WTC11 (cell line): ENCODE data around the gene DHX29. TPM values are rescaled to one million over a fixed set of nuclear protein-coding genes. Genes with fewer than 3 reads are reported as not detected.
"Not testable (repeated sequence)": the region's sequence is repeated elsewhere in the genome, so short reads cannot be mapped to it uniquely, and the experiment has no call there.

ENCODE experiments used
- ATAC-seq: fragments of 200-7000 bp; cut with Tn5 transposase; 2 replicates; pipeline ENCODE4 v1.10.0; 2021; ENCODE audit warnings: mild to moderate bottlenecking, moderate library complexity
- CTCF ChIA-PET: fragments of 300-600 bp; sonication (Branson Sonifier 250); formaldehyde crosslinking; loops from one replicate; lab custom pipeline; 2021; ENCODE audit warnings: antibody characterized with exemption; lab: Charles Lee
- POLR2A ChIA-PET: fragments of 350-600 bp; sonication (Branson Sonifier 250); formaldehyde crosslinking; loops from one replicate; lab custom pipeline; 2021; ENCODE audit warnings: antibody characterized with exemption; lab: Charles Lee
- DNase-seq: peaks from one replicate; pipeline ENCODE4 v3.0.0; 2021; ENCODE audit warnings: low spot score
- H3K27ac Mint-ChIP-seq: 2 replicates; pipeline ENCODE4 v1.8.0; 2021; ENCODE audit warnings: mixed read lengths
- H3K27me3 Mint-ChIP-seq: 2 replicates; pipeline ENCODE4 v1.8.0; 2021; ENCODE audit warnings: low read depth, mild to moderate bottlenecking, moderate library complexity, mixed read lengths
- H3K36me3 Mint-ChIP-seq: 2 replicates; pipeline ENCODE4 v1.8.0; 2021; ENCODE audit warnings: mixed read lengths
- H3K4me1 Mint-ChIP-seq: 2 replicates; pipeline ENCODE4 v1.8.0; 2022; ENCODE audit warnings: mixed read lengths
- H3K4me3 Mint-ChIP-seq: 2 replicates; pipeline ENCODE4 v1.8.0; 2021; ENCODE audit warnings: mild to moderate bottlenecking, moderate library complexity, mixed read lengths
- H3K9me3 Mint-ChIP-seq: 2 replicates; pipeline ENCODE4 v1.8.0; 2021; ENCODE audit warnings: mixed read lengths
- ATF1 ChIP-seq: sonication (generic); formaldehyde crosslinking; IDR thresholded peaks from 2 replicates; pipeline ENCODE4 v1.8.1; 2023; ENCODE audit warnings: mild to moderate bottlenecking, moderate library complexity, missing genetic modification reagents
- E2F4 ChIP-seq: sonication (generic); formaldehyde crosslinking; IDR thresholded peaks from 2 replicates; pipeline ENCODE4 v1.8.1; 2022; ENCODE audit warnings: low read depth, mild to moderate bottlenecking, moderate library complexity, missing genetic modification reagents, borderline replicate concordance
- EMX1 ChIP-seq: fragments of 250-450 bp; sonication (Bioruptor Pico); IDR thresholded peaks from 2 replicates; pipeline ENCODE4 v1.8.0; 2021; ENCODE audit warnings: mild to moderate bottlenecking
- ERG ChIP-seq: fragments of 250-450 bp; sonication (Bioruptor Pico); IDR thresholded peaks from 2 replicates; pipeline ENCODE4 v1.8.0; 2021; ENCODE audit warnings: mild to moderate bottlenecking
- GABPB1 ChIP-seq: sonication (generic); formaldehyde crosslinking; IDR thresholded peaks from 2 replicates; pipeline ENCODE4 v1.8.1; 2023; ENCODE audit warnings: mild to moderate bottlenecking, missing genetic modification reagents
- IRF1 ChIP-seq: sonication (generic); formaldehyde crosslinking; IDR thresholded peaks from 2 replicates; pipeline ENCODE4 v1.8.0; 2023; ENCODE audit warnings: missing genetic modification reagents
- KAT7 ChIP-seq: sonication (generic); formaldehyde crosslinking; IDR thresholded peaks from 2 replicates; pipeline ENCODE4 v1.8.1; 2023; ENCODE audit warnings: missing genetic modification reagents, mild to moderate bottlenecking, borderline replicate concordance
- NFATC4 ChIP-seq: fragments of 250-450 bp; sonication (Bioruptor Pico); IDR thresholded peaks from 2 replicates; pipeline ENCODE4 v1.9.0; 2021; ENCODE audit warnings: mild to moderate bottlenecking
- NR1H2 ChIP-seq: sonication (generic); formaldehyde crosslinking; IDR thresholded peaks from 2 replicates; pipeline ENCODE4 v1.9.0; 2021; ENCODE audit warnings: mild to moderate bottlenecking, moderate library complexity, missing genetic modification reagents
- PREB ChIP-seq: sonication (generic); formaldehyde crosslinking; IDR thresholded peaks from 2 replicates; pipeline ENCODE4 v1.8.1; 2022; ENCODE audit warnings: mild to moderate bottlenecking, missing genetic modification reagents, moderate library complexity, borderline replicate concordance
- PRRX2 ChIP-seq: fragments of 250-450 bp; sonication (Bioruptor Pico); IDR thresholded peaks from 2 replicates; pipeline ENCODE4 v1.8.0; 2021; ENCODE audit warnings: mild to moderate bottlenecking
- ZNF317 ChIP-seq: sonication (generic); formaldehyde crosslinking; IDR thresholded peaks from 2 replicates; pipeline ENCODE4 v1.8.1; 2023; ENCODE audit warnings: low read depth, mild to moderate bottlenecking, moderate library complexity, missing genetic modification reagents, borderline replicate concordance
- ZNF532 ChIP-seq: fragments of 250-450 bp; sonication (Bioruptor Pico); IDR thresholded peaks from 2 replicates; pipeline ENCODE4 v1.9.0; 2021; ENCODE audit warnings: mild to moderate bottlenecking, borderline replicate concordance
- total RNA-seq: library from RNA; stranded (reverse); gene quantifications from 3 replicates; pipeline ENCODE4 v1.2.3, GENCODE V29; 2021
- TF ChIP-seq, protein P1 (sequence below): fragments of 250-450 bp; sonication (Bioruptor Pico); conservative IDR thresholded peaks from 2 replicates; pipeline ENCODE4 v1.9.0; 2021; ENCODE audit warnings: mild to moderate bottlenecking
- TF ChIP-seq, protein P2 (sequence below): sonication (generic); formaldehyde crosslinking; IDR thresholded peaks from 2 replicates; pipeline ENCODE4 v1.8.1; 2022; ENCODE audit warnings: low read depth, missing genetic modification reagents, borderline replicate concordance

Gene DHX29
- total RNA-seq, 1 experiment from 2014 or later, result 29.7 TPM

DNA sequence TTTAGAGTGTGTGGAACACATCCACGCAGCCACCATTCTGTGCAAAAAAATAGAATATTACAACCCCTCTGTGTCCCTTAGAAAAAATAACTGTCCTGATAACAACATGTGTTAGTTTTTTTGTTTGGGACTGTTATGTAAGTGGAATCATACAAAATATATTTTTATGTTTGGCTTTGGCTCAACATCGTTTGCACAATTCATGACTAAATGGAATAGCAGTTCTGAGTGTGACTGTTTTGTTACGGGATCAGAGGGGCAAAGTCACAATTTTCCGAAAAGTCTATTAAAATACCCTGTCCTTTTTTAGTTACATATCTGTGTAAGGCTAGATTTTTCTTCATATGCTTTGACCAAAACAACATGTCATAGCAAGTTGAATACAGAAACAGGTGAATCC lies 13.1 kb upstream of the DHX29 start:
- ATAC-seq (no peak), DNase-seq (no peak)
- Mint-ChIP-seq H3K9me3 (peaks cover 20% of the 10 kb centered on the region), H3K27me3 (no peaks in the 10 kb centered on the region), H3K36me3 (peaks cover 38% of the 10 kb centered on the region), H3K4me3 (no peak overlapping the region), H3K4me1 (no peaks in the 10 kb centered on the region), H3K27ac (no peak overlapping the region)
- no peak for TF ChIP-seq ZNF317 (CRISPR knock-in tag)
- TF ChIP-seq E2F4, result no peak
- no peak for TF ChIP-seq PREB (CRISPR knock-in tag)
- TF ChIP-seq, protein P1, sequence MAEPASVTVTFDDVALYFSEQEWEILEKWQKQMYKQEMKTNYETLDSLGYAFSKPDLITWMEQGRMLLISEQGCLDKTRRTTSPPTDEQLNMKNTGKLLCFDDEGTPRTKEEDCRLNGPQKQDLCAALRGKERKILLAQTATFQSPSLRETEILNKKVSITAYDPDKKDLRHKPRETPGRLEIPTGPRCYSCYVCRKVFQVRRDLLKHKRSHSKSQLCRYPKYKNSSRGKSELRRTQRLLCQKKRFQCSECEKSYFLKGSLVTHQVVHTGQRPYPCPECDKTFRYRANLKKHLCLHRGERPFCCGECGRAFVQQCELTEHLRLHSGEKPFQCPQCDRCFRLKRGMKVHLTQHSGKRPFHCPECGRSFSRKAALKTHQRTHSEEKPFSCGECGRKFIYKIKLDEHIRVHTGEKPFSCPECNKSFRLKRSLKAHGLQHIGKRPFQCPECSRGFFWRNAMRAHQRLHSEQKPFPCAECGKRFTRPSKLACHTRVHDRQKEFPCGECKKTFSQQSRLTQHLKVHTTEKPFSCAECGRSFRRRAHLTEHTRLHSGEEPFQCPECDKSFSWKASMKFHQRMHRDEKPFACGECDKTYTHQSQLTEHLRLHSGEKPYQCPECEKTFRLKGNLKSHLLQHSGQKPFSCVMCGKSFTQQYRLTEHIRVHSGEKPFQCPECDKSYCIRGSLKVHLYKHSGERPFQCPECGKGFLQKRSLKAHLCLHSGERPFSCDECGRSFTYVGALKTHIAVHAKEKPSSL (CRISPR knock-in tag), result no peak
- ChIA-PET CTCF (no interaction called here), POLR2A (no interaction called here)

DNA sequence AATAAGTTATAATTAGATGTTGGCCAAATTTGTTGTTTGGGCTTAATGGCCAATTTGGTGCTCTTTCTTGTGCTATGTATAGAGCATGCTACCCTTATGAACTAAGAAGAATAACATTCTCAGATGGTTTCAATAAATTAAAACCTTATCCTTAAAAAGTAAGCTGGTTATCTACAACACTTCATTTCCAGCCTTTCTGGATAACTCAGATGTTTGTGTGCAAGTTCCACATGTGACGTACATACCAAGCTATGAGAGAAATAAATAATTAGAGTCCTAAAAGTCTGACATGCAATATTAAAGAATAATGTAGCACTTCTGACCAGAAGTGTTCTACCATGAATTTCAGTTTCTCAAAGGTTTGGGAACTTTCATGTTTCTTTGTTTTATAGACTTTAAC lies 12.0 kb upstream of the DHX29 start:
- Mint-ChIP-seq H3K4me1 (peaks cover 5% of the 10 kb centered on the region), H3K36me3 (peaks cover 34% of the 10 kb centered on the region), H3K4me3 (no peak overlapping the region), H3K27ac (no peak overlapping the region), H3K9me3 (peaks cover 20% of the 10 kb centered on the region), H3K27me3 (no peaks in the 10 kb centered on the region)
- TF ChIP-seq ATF1 (CRISPR knock-in tag) (no peak), ZNF532 (CRISPR knock-in tag) (no peak), KAT7 (CRISPR knock-in tag) (no peak), EMX1 (no peak), IRF1 (CRISPR knock-in tag) (no peak), GABPB1 (no peak), ERG (CRISPR knock-in tag) (no peak), NR1H2 (CRISPR knock-in tag) (no peak), PRRX2 (CRISPR knock-in tag) (no peak), NFATC4 (CRISPR knock-in tag) (no peak)
- TF ChIP-seq, protein P2, sequence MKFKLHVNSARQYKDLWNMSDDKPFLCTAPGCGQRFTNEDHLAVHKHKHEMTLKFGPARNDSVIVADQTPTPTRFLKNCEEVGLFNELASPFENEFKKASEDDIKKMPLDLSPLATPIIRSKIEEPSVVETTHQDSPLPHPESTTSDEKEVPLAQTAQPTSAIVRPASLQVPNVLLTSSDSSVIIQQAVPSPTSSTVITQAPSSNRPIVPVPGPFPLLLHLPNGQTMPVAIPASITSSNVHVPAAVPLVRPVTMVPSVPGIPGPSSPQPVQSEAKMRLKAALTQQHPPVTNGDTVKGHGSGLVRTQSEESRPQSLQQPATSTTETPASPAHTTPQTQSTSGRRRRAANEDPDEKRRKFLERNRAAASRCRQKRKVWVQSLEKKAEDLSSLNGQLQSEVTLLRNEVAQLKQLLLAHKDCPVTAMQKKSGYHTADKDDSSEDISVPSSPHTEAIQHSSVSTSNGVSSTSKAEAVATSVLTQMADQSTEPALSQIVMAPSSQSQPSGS (CRISPR knock-in tag), result no peak
- ATAC-seq (no peak), DNase-seq (no peak)
- CTCF ChIA-PET, result no interaction called here
- POLR2A ChIA-PET, result no interaction called here

DNA sequence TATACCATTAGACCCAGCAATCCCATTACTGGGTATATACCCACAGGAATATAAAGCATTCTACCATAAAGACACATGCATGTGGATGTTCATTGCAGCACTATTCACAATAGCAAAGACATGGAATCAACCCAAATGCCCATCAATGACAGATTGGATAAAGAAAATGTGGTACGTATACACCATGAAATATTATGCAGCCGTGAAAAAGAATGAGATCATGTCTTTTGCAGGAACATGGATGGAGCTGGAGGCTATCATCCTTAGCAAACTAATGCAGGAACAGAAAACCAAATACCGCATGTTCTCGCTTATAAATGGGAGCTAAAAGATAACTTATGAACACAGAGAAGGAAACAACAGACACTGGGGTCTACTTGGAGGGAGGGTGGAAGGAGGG lies 10.7 kb upstream of the DHX29 start:
- ATAC-seq, DNase-seq, CTCF ChIA-PET, POLR2A ChIA-PET, H3K4me3 Mint-ChIP-seq, H3K27me3 Mint-ChIP-seq, H3K27ac Mint-ChIP-seq: not testable (repeated sequence)
- Mint-ChIP-seq H3K4me1 (peaks cover 14% of the 10 kb centered on the region), H3K9me3 (peaks cover 20% of the 10 kb centered on the region), H3K36me3 (peaks cover 34% of the 10 kb centered on the region)
